Measurements from ENCODE around the gene DHRSX.
"Not testable (repeated sequence)": the region's sequence is repeated elsewhere in the genome, so short reads cannot be mapped to it uniquely, and the experiment has no call there.

Gene DHRSX

GRCh38 chrX:2383735-2384134 lies 117.0 kb downstream of the DHRSX start:
- H3K27ac ChIP-seq: no peak overlapping the region
- TF ChIP-seq CTCF (conservative IDR thresholded peaks at IDR 0.05) (no peak), ZFX (IDR thresholded peaks at IDR 0.05) (no peak)

- TF ChIP-seq CTCF (conservative IDR thresholded peaks at IDR 0.05) (no peak), ZFX (IDR thresholded peaks at IDR 0.05) (no peak)
- H3K27ac ChIP-seq: no peak overlapping the region
Measured at GRCh38 chrX:2383144-2383543, 117.6 kb downstream of the DHRSX start.

- H3K27ac ChIP-seq: not testable (repeated sequence)
Measured at GRCh38 chrX:2382433-2383048, 118.2 kb downstream of the DHRSX start.

GRCh38 chrX:2376166-2376565 lies 124.6 kb downstream of the DHRSX start:
- TF ChIP-seq CTCF (conservative IDR thresholded peaks at IDR 0.05): no peak
- TF ChIP-seq ZFX (IDR thresholded peaks at IDR 0.05): no peak
- no peak overlapping the region for H3K27ac ChIP-seq

- no peak for TF ChIP-seq ZFX (IDR thresholded peaks at IDR 0.05)
- TF ChIP-seq CTCF (conservative IDR thresholded peaks at IDR 0.05): no peak
- H3K27ac ChIP-seq: no peak overlapping the region
Measured at GRCh38 chrX:2374086-2374485, 126.7 kb downstream of the DHRSX start.

- no peak for TF ChIP-seq ZFX (IDR thresholded peaks at IDR 0.05)
- TF ChIP-seq CTCF (conservative IDR thresholded peaks at IDR 0.05): no peak
- no peak overlapping the region for H3K27ac ChIP-seq
Measured at GRCh38 chrX:2373615-2374014, 127.2 kb downstream of the DHRSX start.

GRCh38 chrX:2371026-2371711 lies 129.6 kb downstream of the DHRSX start:
- TF ChIP-seq CTCF (conservative IDR thresholded peaks at IDR 0.05) (no peak), ZFX (IDR thresholded peaks at IDR 0.05) (no peak)
- no peak overlapping the region for H3K27ac ChIP-seq

- TF ChIP-seq CTCF (conservative IDR thresholded peaks at IDR 0.05) (no peak), ZFX (IDR thresholded peaks at IDR 0.05) (no peak)
- no peak overlapping the region; the same call in 1 of the 2 replicates for H3K27ac ChIP-seq
Measured at GRCh38 chrX:2370456-2370855, 130.3 kb downstream of the DHRSX start.

All from C4-2B (cell line).